K562 (cell line): Measurements from ENCODE around the gene DNAJC8. TPM values are rescaled to one million over a fixed set of nuclear protein-coding genes. Genes with fewer than 3 reads are reported as not detected.

ENCODE experiments used
- POLR3A ChIP-seq: IDR thresholded peaks from 2 replicates; pipeline ENCODE4 v1.6.1; 2011; ENCODE audit warnings: borderline replicate concordance, mild to moderate bottlenecking, moderate library complexity; ENCODE audit not compliant: insufficient read length, insufficient read depth; ENCODE audit errors: extremely low read depth
- PTBP1 ChIP-seq: fragments of 200-400 bp; formaldehyde crosslinking; IDR thresholded peaks from 2 replicates; pipeline ENCODE4 v1.6.1; 2017; ENCODE audit warnings: low read depth, low read length
- REST ChIP-seq, 2 experiments: fragments of 450-650 bp; formaldehyde crosslinking in 1 of 2; IDR thresholded peaks; 2 replicates each; pipeline versions ENCODE4 v1.4.0 to v1.6.1; 2014 to 2020; ENCODE audit warnings: mild to moderate bottlenecking in 2 of 2, borderline replicate concordance in 1 of 2, low read depth in 1 of 2
- SNIP1 ChIP-seq: fragments of 450-650 bp; IDR thresholded peaks from 2 replicates; pipeline ENCODE4 v1.7.1; 2017; ENCODE audit warnings: low read depth, mild to moderate bottlenecking
- TBL1XR1 ChIP-seq, 2 experiments: IDR thresholded peaks; 2 replicates each; pipeline ENCODE4 v1.6.1; 2012; ENCODE audit warnings: improper control_type of control experiment in 2 of 2, low read length in 2 of 2, mild to moderate bottlenecking in 1 of 2
- TCFL5 ChIP-seq: fragments of 250-450 bp; sonication (Bioruptor Pico); conservative IDR thresholded peaks from 2 replicates; pipeline ENCODE4 v1.6.1; 2021; ENCODE audit warnings: mild to moderate bottlenecking, moderate library complexity, matching md5 sums
- TFE3 ChIP-seq: fragments of 450-650 bp; formaldehyde crosslinking; IDR thresholded peaks from 2 replicates; pipeline ENCODE4 v1.4.0; 2020; ENCODE audit warnings: mild to moderate bottlenecking, mixed read lengths
- ZNF121 ChIP-seq: sonication (generic); formaldehyde crosslinking; conservative IDR thresholded peaks from 2 replicates; pipeline ENCODE4 v1.8.0; 2022; ENCODE audit warnings: missing genetic modification reagents
- ZNF277 ChIP-seq: fragments of 250-450 bp; sonication (Bioruptor Pico); IDR thresholded peaks from 2 replicates; pipeline ENCODE4 v1.8.0; 2022; ENCODE audit warnings: inconsistent platforms, mild to moderate bottlenecking, moderate library complexity, borderline replicate concordance
- ZNF41 ChIP-seq: fragments of 250-450 bp; sonication (Bioruptor Pico); conservative IDR thresholded peaks from 2 replicates; pipeline ENCODE4 v1.4.0; 2020; ENCODE audit warnings: mild to moderate bottlenecking
- ZNF75A ChIP-seq: fragments of 450-650 bp; formaldehyde crosslinking; IDR thresholded peaks from 2 replicates; pipeline ENCODE4 v1.4.0; 2020; ENCODE audit warnings: mild to moderate bottlenecking
- polyA plus RNA-seq, 8 experiments: library from polyadenylated mRNA; depleted of rRNA in 4 of 8; stranded (reverse) in 5 of 8; unstranded in 3 of 8; fragments of >200 nt; fragmentation: Nextera tagmentation in 2 of 8; fragmentation: Illumina TruSeq in 1 of 8; extraction: Ambion mirVana in 2 of 8; extraction: Trizol in 1 of 8; gene quantifications; 2 replicates each; pipeline versions ENCODE4 v1.2.1 to v1.2.3, GENCODE V29; 2011 to 2014; ENCODE audit warnings: inconsistent platforms in 1 of 8, missing spikeins in 1 of 8
- total RNA-seq, 7 experiments: library from RNA; depleted of rRNA in 6 of 7; stranded (reverse); fragments of >200 nt in 6 of 7; fragmentation: Illumina TruSeq in 2 of 7; extraction: Trizol in 2 of 7; gene quantifications; 2 replicates each; pipeline versions ENCODE4 v1.2.1 to v1.2.3, GENCODE V29; 2011 to 2021; ENCODE audit warnings: low replicate concordance in 1 of 7
- TF ChIP-seq, protein P1 (sequence below): fragments of 250-450 bp; sonication (Bioruptor Pico); IDR thresholded peaks from 2 replicates; pipeline ENCODE4 v1.5.0; 2021
- TF ChIP-seq, protein P2 (sequence below): fragments of 250-450 bp; sonication (Bioruptor Pico); IDR thresholded peaks from 2 replicates; pipeline ENCODE4 v1.5.0; 2021

The DNAJC8 gene
- total and polyA plus RNA-seq, 9 of the 15 experiments (the other 6 are each of a cell fraction or from before 2014, with no cell fraction given) = 143 to 508 (median 209) TPM

DNA sequence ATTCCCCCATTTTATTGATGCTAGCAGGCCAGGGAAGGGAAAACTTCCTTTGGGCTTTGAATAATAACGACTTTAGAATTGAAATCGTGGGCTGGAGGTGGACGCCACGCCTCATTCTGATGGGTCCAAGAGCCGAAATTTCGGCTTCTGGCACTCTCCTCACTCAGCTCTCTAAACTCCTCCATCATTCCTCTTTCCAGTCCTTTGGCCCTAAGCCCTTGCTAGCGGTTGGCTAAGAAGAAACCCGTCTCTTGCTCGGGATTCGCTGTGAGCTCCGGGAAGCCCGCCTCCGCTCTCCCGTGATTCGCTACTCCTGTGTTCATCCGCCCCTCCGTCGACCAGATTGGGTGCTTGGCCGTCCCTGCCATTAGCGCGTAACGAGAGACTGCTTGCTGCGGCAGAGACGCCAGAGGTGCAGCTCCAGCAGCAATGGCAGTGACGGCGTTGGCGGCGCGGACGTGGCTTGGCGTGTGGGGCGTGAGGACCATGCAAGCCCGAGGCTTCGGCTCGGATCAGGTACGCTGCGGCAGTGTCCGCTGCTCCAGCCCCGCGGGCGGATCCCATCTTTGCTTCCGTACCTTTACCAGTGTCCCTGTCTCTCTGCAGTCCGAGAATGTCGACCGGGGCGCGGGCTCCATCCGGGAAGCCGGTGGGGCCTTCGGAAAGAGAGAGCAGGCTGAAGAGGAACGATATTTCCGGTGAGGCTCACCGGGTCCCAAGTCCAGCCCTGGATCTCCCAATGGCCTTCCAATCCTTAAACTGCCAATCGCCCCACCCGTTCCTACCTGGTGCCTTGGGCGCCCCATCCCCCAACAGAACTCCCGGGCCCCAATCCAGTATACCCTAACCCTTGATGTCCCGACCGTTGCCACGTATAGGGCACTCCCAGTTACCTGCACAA lies 3.2 kb upstream of the DNAJC8 start, which contains the start of gene ATP5IF1 (continued):
- no peak for TF ChIP-seq REST (IDR thresholded peaks at IDR 0.05; ENCODE audit: borderline replicate concordance)
- TF ChIP-seq REST (CRISPR knock-in tag; IDR thresholded peaks at IDR 0.05; ENCODE audit: low read depth) = no peak; the same call in 1 of the 2 replicates
- TF ChIP-seq, protein P1, sequence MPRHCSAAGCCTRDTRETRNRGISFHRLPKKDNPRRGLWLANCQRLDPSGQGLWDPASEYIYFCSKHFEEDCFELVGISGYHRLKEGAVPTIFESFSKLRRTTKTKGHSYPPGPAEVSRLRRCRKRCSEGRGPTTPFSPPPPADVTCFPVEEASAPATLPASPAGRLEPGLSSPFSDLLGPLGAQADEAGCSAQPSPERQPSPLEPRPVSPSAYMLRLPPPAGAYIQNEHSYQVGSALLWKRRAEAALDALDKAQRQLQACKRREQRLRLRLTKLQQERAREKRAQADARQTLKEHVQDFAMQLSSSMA (CRISPR knock-in tag) = no peak
- no peak for TF ChIP-seq TCFL5 (CRISPR knock-in tag)
- no peak; a peak in 1 of 4 replicates for TF ChIP-seq TBL1XR1 (IDR thresholded peaks at IDR 0.05; ENCODE audit: low read length in 2 of 2)
- TF ChIP-seq ZNF277 (CRISPR knock-in tag) = no peak
- no peak for TF ChIP-seq POLR3A
- TF ChIP-seq PTBP1 = no peak
- TF ChIP-seq SNIP1 = no peak
- no peak for TF ChIP-seq ZNF41 (CRISPR knock-in tag)
- TF ChIP-seq TFE3 = no peak
- TF ChIP-seq ZNF75A (CRISPR knock-in tag) = no peak
- TF ChIP-seq ZNF121 (CRISPR knock-in tag) = no peak
- TF ChIP-seq, protein P2, sequence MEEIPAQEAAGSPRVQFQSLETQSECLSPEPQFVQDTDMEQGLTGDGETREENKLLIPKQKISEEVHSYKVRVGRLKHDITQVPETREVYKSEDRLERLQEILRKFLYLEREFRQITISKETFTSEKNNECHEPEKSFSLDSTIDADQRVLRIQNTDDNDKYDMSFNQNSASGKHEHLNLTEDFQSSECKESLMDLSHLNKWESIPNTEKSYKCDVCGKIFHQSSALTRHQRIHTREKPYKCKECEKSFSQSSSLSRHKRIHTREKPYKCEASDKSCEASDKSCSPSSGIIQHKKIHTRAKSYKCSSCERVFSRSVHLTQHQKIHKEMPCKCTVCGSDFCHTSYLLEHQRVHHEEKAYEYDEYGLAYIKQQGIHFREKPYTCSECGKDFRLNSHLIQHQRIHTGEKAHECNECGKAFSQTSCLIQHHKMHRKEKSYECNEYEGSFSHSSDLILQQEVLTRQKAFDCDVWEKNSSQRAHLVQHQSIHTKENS (CRISPR knock-in tag) = no peak
